Measurements from ENCODE around the gene RPP14. TPM values are rescaled to one million over a fixed set of nuclear protein-coding genes. Genes with fewer than 3 reads are reported as not detected.
"Not testable (repeated sequence)": the region's sequence is repeated elsewhere in the genome, so short reads cannot be mapped to it uniquely, and the experiment has no call there.

RPP14 gene
- 1 to 10 TPM; 4.5 to 8.7 (median 6.9) TPM for polyA plus RNA-seq (ENCODE audit: low read depth in 6 of 6)

- H3K36me3 Mint-ChIP-seq: peaks cover 7 to 21% of the 10 kb centered on the region in 2 donors
- ATAC-seq (ENCODE audit: low read depth in 2 of 2) (peak; percentile 86 to 89), DNase-seq (peak; percentile 96)
- H3K4me1 Mint-ChIP-seq: peaks cover 20 to 44% (median 33%) of the 10 kb centered on the region in 3 donors
- peak within 1 kb of the TSS; percentile 99 to 100 (median 100) for H3K27ac Mint-ChIP-seq
- H3K27me3 Mint-ChIP-seq: peaks cover 0 to 23% (median 7%) of the 10 kb centered on the region in 3 donors
- H3K9me3 Mint-ChIP-seq: peaks cover 2 to 10% (median 7%) of the 10 kb centered on the region in 7 donors
- H3K4me3 Mint-ChIP-seq: peak within 1 kb of the TSS; percentile 92 to 99 (median 98)
Observed at GRCh38 chr3:58305882-58306711, at the start of gene RPP14, which contains the start of gene HTD2. TSS of gene RPP14 (plus strand) at chr3:58306245. CDS start at chr3:58310330, 4,085 bp downstream. TSS of gene HTD2 (plus strand) at chr3:58306520. CDS start at chr3:58317614, 11,094 bp downstream.

GRCh38 chr3:58256511-58256910 lies 49.5 kb upstream of the RPP14 start:
- Mint-ChIP-seq H3K4me1 (peaks cover 0 to 9% (median 4%) of the 10 kb centered on the region in 3 donors), H3K27me3 (no peaks in the 10 kb centered on the region), H3K4me3 (no peak overlapping the region), H3K36me3 (peaks cover 15 to 26% of the 10 kb centered on the region in 2 donors), H3K27ac (peak overlapping the region in 2 of 6 donors; percentile 29 to 74), H3K9me3 (no peaks in the 10 kb centered on the region)
- ATAC-seq (ENCODE audit: low read depth in 2 of 2) (no peak), DNase-seq (no peak)

GRCh38 chr3:58258392-58259055 lies 47.5 kb upstream of the RPP14 start:
- H3K4me1 Mint-ChIP-seq: peaks cover 0 to 9% (median 4%) of the 10 kb centered on the region in 3 donors
- no peaks in the 10 kb centered on the region for H3K27me3 Mint-ChIP-seq
- H3K27ac Mint-ChIP-seq: peak overlapping the region in 3 of 6 donors; percentile 24 to 88 (median 32)
- peaks cover 15 to 20% of the 10 kb centered on the region in 2 donors for H3K36me3 Mint-ChIP-seq
- DNase-seq (no peak), ATAC-seq (ENCODE audit: low read depth in 2 of 2) (no peak)
- H3K9me3 Mint-ChIP-seq: no peaks in the 10 kb centered on the region
- no peak overlapping the region for H3K4me3 Mint-ChIP-seq

- no peak overlapping the region for H3K4me3 Mint-ChIP-seq
- no peaks in the 10 kb centered on the region for H3K27me3 Mint-ChIP-seq
- ATAC-seq (ENCODE audit: low read depth in 2 of 2) (no peak), DNase-seq (no peak)
- no peak overlapping the region for H3K27ac Mint-ChIP-seq
- peaks cover 15 to 20% of the 10 kb centered on the region in 2 donors for H3K36me3 Mint-ChIP-seq
- H3K9me3 Mint-ChIP-seq: no peaks in the 10 kb centered on the region
- peaks cover 0 to 13% (median 4%) of the 10 kb centered on the region in 3 donors for H3K4me1 Mint-ChIP-seq
Observed at GRCh38 chr3:58260261-58260731, 45.7 kb upstream of the RPP14 start.

- H3K27ac Mint-ChIP-seq: no peak overlapping the region
- peaks cover 0 to 13% (median 4%) of the 10 kb centered on the region in 3 donors for H3K4me1 Mint-ChIP-seq
- DNase-seq (no peak), ATAC-seq (ENCODE audit: low read depth in 2 of 2) (no peak)
- H3K9me3 Mint-ChIP-seq: no peaks in the 10 kb centered on the region
- no peaks in the 10 kb centered on the region for H3K27me3 Mint-ChIP-seq
- no peak overlapping the region for H3K4me3 Mint-ChIP-seq
- H3K36me3 Mint-ChIP-seq: peaks cover 14 to 23% of the 10 kb centered on the region in 2 donors
Observed at GRCh38 chr3:58260733-58261132, 45.3 kb upstream of the RPP14 start.

GRCh38 chr3:58261954-58262666 lies 43.9 kb upstream of the RPP14 start:
- Mint-ChIP-seq H3K27ac (peak overlapping the region in 1 of 6 donors; percentile 78), H3K4me1 (peaks cover 0 to 5% (median 0%) of the 10 kb centered on the region in 3 donors), H3K27me3 (no peaks in the 10 kb centered on the region), H3K9me3 (no peaks in the 10 kb centered on the region), H3K36me3 (peaks cover 7 to 17% of the 10 kb centered on the region in 2 donors), H3K4me3 (no peak overlapping the region)
- ATAC-seq (ENCODE audit: low read depth in 2 of 2): no peak
- DNase-seq: no peak

- ATAC-seq (ENCODE audit: low read depth in 2 of 2): no peak
- Mint-ChIP-seq H3K4me1 (peaks cover 0 to 9% (median 0%) of the 10 kb centered on the region in 3 donors), H3K9me3 (no peaks in the 10 kb centered on the region), H3K36me3 (peaks cover 5 to 20% of the 10 kb centered on the region in 2 donors), H3K4me3 (no peak overlapping the region), H3K27ac (no peak overlapping the region), H3K27me3 (no peaks in the 10 kb centered on the region)
- no peak for DNase-seq
Observed at GRCh38 chr3:58266577-58266976, 39.5 kb upstream of the RPP14 start.

- Mint-ChIP-seq H3K36me3 (peaks cover 5 to 20% of the 10 kb centered on the region in 2 donors), H3K27ac (peak overlapping the region in 2 of 6 donors; percentile 9 to 52)
- H3K27me3 Mint-ChIP-seq; ATAC-seq (ENCODE audit: low read depth in 2 of 2); H3K4me3 Mint-ChIP-seq; H3K9me3 Mint-ChIP-seq; H3K4me1 Mint-ChIP-seq; DNase-seq: not testable (repeated sequence)
Observed at GRCh38 chr3:58267543-58267942, 38.5 kb upstream of the RPP14 start.

- peak overlapping the region in 1 of 6 donors; percentile 33 for H3K27ac Mint-ChIP-seq
- H3K27me3 Mint-ChIP-seq: no peaks in the 10 kb centered on the region
- H3K9me3 Mint-ChIP-seq: peaks cover 0 to 2% (median 0%) of the 10 kb centered on the region in 7 donors
- peaks cover 16 to 22% of the 10 kb centered on the region in 2 donors for H3K36me3 Mint-ChIP-seq
- H3K4me1 Mint-ChIP-seq: peaks cover 0 to 9% (median 0%) of the 10 kb centered on the region in 3 donors
- ATAC-seq (ENCODE audit: low read depth in 2 of 2) (no peak), DNase-seq (no peak)
- no peak overlapping the region for H3K4me3 Mint-ChIP-seq
Observed at GRCh38 chr3:58269356-58269755, 36.7 kb upstream of the RPP14 start.

- peaks cover 0 to 5% (median 0%) of the 10 kb centered on the region in 3 donors for H3K4me1 Mint-ChIP-seq
- peaks cover 0 to 2% (median 0%) of the 10 kb centered on the region in 7 donors for H3K9me3 Mint-ChIP-seq
- no peaks in the 10 kb centered on the region for H3K27me3 Mint-ChIP-seq
- H3K27ac Mint-ChIP-seq: no peak overlapping the region
- peaks cover 25 to 33% of the 10 kb centered on the region in 2 donors for H3K36me3 Mint-ChIP-seq
- DNase-seq: no peak
- no peak overlapping the region for H3K4me3 Mint-ChIP-seq
- no peak for ATAC-seq (ENCODE audit: low read depth in 2 of 2)
Observed at GRCh38 chr3:58270485-58270884, 35.6 kb upstream of the RPP14 start.

- Mint-ChIP-seq H3K27me3 (no peaks in the 10 kb centered on the region), H3K36me3 (peaks cover 25 to 33% of the 10 kb centered on the region in 2 donors), H3K27ac (peak overlapping the region in 1 of 6 donors; percentile 30), H3K4me3 (no peak overlapping the region), H3K4me1 (peaks cover 0 to 5% (median 0%) of the 10 kb centered on the region in 3 donors), H3K9me3 (peaks cover 0 to 6% (median 2%) of the 10 kb centered on the region in 7 donors)
- no peak for DNase-seq
- no peak for ATAC-seq (ENCODE audit: low read depth in 2 of 2)
Observed at GRCh38 chr3:58271901-58272501, 34.0 kb upstream of the RPP14 start.

- H3K4me1 Mint-ChIP-seq: no peaks in the 10 kb centered on the region
- peaks cover 0 to 9% (median 2%) of the 10 kb centered on the region in 7 donors for H3K9me3 Mint-ChIP-seq
- peaks cover 25 to 31% of the 10 kb centered on the region in 2 donors for H3K36me3 Mint-ChIP-seq
- no peak overlapping the region for H3K27ac Mint-ChIP-seq
- no peak for DNase-seq
- no peak overlapping the region for H3K4me3 Mint-ChIP-seq
- ATAC-seq (ENCODE audit: low read depth in 2 of 2): no peak
- no peaks in the 10 kb centered on the region for H3K27me3 Mint-ChIP-seq
Observed at GRCh38 chr3:58272891-58273290, 33.2 kb upstream of the RPP14 start.

Data from naive B cell (primary cell).